Hepatocyte (in vitro differentiated cells): ENCODE results near the gene GALNTL6.

Source experiments
- CTCF ChIP-seq: fragments of 200-600 bp; sonication (generic); IDR thresholded peaks from 2 replicates; pipeline ENCODE4 v1.5.1; 2016; ENCODE audit warnings: antibody characterized with exemption, mild to moderate bottlenecking; ENCODE audit not compliant: poor library complexity
- EZH2 ChIP-seq: fragments of 200-600 bp; sonication (generic); IDR thresholded peaks from 2 replicates; pipeline ENCODE4 v1.6.1; 2016; ENCODE audit warnings: antibody characterized with exemption, mild to moderate bottlenecking, borderline replicate concordance

GRCh38 chr4:172011196-172011595 is 198.0 kb downstream of the GALNTL6 start:
- TF ChIP-seq CTCF (no peak), EZH2 (no peak)
